HL-60 (cell line): ENCODE measurements around the gene JAKMIP1.
A peak's percentile ranks its signal among the peaks of the same experiment; 100 is the strongest.

Source experiments
- DNase-seq, 2 experiments: peaks; one replicate each; pipeline ENCODE4 v3.0.0-alpha.2; 2010 to 2020; ENCODE audit warnings: low read depth in 1 of 2, low spot score in 1 of 2
- H3K27ac ChIP-seq: fragments of 250-450 bp; sonication (Bioruptor Pico); replicated peaks from 2 replicates; pipeline ENCODE4 v1.5.1; 2020; ENCODE audit warnings: mild to moderate bottlenecking, moderate library complexity
- H3K27me3 ChIP-seq: fragments of 250-450 bp; sonication (Bioruptor Pico); 2 replicates; pipeline ENCODE4 v1.5.1; 2021; ENCODE audit warnings: mild to moderate bottlenecking, moderate library complexity; ENCODE audit not compliant: insufficient read depth, poor library complexity, severe bottlenecking
- H3K4me3 ChIP-seq: replicated peaks from 2 replicates; pipeline ENCODE4 v1.5.1; 2011; ENCODE audit warnings: mild to moderate bottlenecking, control low read depth, low read length; ENCODE audit not compliant: insufficient read depth
- CTCF ChIP-seq: IDR thresholded peaks from one replicate; pipeline ENCODE4 v1.5.1; 2011; ENCODE audit warnings: low read length, control low read depth, inconsistent platforms; ENCODE audit not compliant: insufficient read depth
- GABPA ChIP-seq: IDR thresholded peaks from 2 replicates; pipeline ENCODE4 v1.6.1; 2012; ENCODE audit warnings: low read depth
- POLR2AphosphoS5 ChIP-seq: IDR thresholded peaks from 2 replicates; pipeline ENCODE4 v1.6.1; 2012; ENCODE audit warnings: low read depth
- SPI1 ChIP-seq: IDR thresholded peaks from 2 replicates; pipeline ENCODE4 v1.6.1; 2012; ENCODE audit warnings: low read depth, mild to moderate bottlenecking, borderline replicate concordance
- TF ChIP-seq, protein P1 (sequence below): IDR thresholded peaks from 2 replicates; pipeline ENCODE4 v1.6.1; 2012; ENCODE audit warnings: low read depth; ENCODE audit not compliant: insufficient replicate concordance

The JAKMIP1 gene

DNA sequence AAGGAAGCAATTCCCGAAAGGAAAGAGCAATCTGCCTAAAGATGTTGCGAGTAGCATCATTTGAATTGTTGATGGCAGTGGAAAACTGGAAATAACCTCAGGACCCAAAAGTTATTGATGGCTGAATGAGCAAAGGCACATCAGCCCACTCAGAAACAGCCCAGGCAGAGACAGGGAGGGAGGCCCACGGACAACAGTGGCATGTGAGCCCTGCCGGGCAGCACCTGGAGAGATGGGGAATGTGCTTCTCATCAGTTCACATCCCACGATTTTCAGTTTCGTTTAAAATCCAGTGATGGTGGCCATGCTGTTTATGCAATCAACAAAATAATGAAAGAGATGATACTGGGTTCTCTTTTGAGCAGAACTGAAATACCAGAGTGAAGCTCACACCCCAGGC lies 80.0 kb downstream of the JAKMIP1 start:
- Histone ChIP-seq H3K27me3 (no peaks in the 10 kb centered on the region), H3K4me3 (no peak overlapping the region), H3K27ac (no peak overlapping the region)
- DNase-seq = no peak
- TF ChIP-seq SPI1 = no peak
- TF ChIP-seq, protein P1, sequence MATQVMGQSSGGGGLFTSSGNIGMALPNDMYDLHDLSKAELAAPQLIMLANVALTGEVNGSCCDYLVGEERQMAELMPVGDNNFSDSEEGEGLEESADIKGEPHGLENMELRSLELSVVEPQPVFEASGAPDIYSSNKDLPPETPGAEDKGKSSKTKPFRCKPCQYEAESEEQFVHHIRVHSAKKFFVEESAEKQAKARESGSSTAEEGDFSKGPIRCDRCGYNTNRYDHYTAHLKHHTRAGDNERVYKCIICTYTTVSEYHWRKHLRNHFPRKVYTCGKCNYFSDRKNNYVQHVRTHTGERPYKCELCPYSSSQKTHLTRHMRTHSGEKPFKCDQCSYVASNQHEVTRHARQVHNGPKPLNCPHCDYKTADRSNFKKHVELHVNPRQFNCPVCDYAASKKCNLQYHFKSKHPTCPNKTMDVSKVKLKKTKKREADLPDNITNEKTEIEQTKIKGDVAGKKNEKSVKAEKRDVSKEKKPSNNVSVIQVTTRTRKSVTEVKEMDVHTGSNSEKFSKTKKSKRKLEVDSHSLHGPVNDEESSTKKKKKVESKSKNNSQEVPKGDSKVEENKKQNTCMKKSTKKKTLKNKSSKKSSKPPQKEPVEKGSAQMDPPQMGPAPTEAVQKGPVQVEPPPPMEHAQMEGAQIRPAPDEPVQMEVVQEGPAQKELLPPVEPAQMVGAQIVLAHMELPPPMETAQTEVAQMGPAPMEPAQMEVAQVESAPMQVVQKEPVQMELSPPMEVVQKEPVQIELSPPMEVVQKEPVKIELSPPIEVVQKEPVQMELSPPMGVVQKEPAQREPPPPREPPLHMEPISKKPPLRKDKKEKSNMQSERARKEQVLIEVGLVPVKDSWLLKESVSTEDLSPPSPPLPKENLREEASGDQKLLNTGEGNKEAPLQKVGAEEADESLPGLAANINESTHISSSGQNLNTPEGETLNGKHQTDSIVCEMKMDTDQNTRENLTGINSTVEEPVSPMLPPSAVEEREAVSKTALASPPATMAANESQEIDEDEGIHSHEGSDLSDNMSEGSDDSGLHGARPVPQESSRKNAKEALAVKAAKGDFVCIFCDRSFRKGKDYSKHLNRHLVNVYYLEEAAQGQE = no peak
- TF ChIP-seq GABPA = no peak
- no peak for TF ChIP-seq CTCF
- no peak for TF ChIP-seq POLR2AphosphoS5

- DNase-seq = no peak
- Histone ChIP-seq H3K27ac (no peak overlapping the region), H3K4me3 (no peak overlapping the region), H3K27me3 (no peaks in the 10 kb centered on the region)
- TF ChIP-seq, protein P1 = no peak
- peak; percentile 37; the same call in 1 of the 2 replicates for TF ChIP-seq SPI1
- no peak for TF ChIP-seq POLR2AphosphoS5
- TF ChIP-seq GABPA = no peak
- TF ChIP-seq CTCF = no peak
Measured at GRCh38 chr4:6119507-6120020, 80.8 kb downstream of the JAKMIP1 start.

GRCh38 chr4:6118201-6118600 lies 82.1 kb downstream of the JAKMIP1 start:
- Histone ChIP-seq H3K4me3 (no peak overlapping the region), H3K27me3 (no peaks in the 10 kb centered on the region), H3K27ac (no peak overlapping the region)
- TF ChIP-seq, protein P1 = no peak
- TF ChIP-seq POLR2AphosphoS5 (no peak), SPI1 (no peak), GABPA (no peak), CTCF (no peak)
- DNase-seq = no peak
